ENCODE results near the gene DTD1.

Gene DTD1

DNA sequence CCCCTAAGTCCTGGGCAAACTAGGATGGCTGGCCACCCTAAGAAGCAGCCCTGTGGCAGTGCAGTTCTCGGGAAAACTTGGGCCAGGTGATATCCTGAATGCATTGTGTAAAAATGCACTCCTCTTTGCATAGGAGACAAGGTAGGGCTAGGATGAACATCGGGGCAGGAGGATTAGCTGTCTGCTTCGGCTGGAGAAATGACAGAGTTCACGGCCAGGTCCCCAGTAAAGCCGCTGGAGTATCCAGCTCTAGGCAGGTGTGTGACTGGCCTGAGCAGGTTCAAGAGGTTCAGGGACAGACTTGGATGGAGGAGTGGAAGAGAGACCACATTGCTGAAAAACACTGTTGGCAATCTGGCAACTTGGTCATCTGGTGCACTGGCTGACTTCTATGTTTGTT, 26.4 kb downstream of the DTD1 start:
- DNase-seq (ENCODE audit: low read depth in 2 of 3, low spot score in 2 of 3), result no peak

DNA sequence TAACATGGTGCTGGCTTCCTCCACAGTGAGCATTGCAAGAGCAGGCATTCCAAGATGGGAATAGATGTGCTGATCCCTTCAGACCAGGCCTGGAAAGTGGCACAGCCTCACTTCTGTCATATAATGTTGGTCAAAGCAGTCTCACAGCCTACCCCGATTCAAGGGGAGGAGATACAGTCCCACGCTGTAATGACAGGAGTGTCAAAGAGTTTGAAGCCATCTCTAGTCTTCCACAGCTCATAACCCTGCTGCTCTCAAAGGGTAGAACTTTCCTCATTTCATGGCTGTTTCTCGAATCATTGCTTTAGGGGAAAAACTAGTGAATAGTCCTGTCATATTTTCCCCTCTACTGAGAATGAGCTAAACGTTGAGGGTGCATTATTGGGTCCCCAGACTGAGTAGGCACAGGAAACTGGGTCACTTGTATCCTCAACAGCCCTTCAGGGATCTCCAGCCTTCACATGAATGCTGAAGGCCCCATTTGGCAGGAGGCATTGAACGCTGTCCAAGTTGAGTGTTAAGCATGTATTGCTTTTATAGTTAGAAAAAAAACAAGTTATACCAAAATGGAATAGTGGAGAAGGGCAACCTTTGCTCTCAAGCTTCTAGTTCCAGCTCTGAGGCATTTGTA, 27.3 kb downstream of the DTD1 start:
- no peak for DNase-seq (ENCODE audit: low read depth in 2 of 3, low spot score in 2 of 3)

DNA sequence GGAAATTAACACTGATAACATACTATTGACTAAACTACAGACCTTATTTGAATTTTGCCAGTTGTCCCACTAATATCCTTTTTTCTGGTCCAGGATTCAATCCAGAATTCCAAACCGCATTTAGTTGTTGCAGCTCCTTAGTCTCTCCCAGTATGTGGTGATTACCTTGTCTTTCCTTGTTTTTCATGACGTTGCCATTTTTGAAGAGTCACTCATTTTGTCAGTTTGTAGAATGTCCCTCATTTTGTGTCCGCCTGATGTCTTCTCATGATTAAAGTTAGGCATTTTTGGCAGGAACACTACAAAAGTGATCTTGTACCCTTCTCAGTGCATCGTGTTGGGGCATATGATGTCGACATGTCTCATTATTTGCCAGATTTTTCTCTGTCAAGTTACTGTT, 33.1 kb downstream of the DTD1 start:
- no peak for DNase-seq (ENCODE audit: low read depth in 2 of 3, low spot score in 2 of 3)

GRCh38 chr20:18623156-18623910, 35.5 kb downstream of the DTD1 start:
- no peak for DNase-seq (ENCODE audit: low read depth in 2 of 3, low spot score in 2 of 3)

DNA sequence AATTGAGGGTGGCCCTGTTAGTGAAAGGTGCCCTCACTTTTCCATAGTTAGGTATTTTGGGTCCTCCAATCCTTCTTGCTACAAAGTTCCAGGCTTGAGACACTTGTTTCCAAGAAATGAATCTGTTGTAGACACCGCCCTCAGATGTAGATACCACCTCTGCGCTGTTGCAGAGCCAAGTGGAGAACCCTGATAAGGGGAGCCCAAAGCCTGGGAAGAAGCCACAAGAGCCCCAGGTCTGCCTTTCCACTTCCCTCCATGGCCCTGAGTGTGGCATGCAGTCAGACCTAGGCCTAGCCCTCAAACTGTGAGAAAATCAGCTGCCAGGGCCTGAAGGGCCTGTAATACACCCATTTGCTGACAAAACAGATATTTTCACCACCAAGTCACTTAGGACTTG, 37.1 kb downstream of the DTD1 start:
- DNase-seq (ENCODE audit: low read depth in 2 of 3, low spot score in 2 of 3), result no peak

GRCh38 chr20:18625907-18626655, 38.2 kb downstream of the DTD1 start:
- DNase-seq (ENCODE audit: low read depth in 2 of 3, low spot score in 2 of 3), result no peak

DNA sequence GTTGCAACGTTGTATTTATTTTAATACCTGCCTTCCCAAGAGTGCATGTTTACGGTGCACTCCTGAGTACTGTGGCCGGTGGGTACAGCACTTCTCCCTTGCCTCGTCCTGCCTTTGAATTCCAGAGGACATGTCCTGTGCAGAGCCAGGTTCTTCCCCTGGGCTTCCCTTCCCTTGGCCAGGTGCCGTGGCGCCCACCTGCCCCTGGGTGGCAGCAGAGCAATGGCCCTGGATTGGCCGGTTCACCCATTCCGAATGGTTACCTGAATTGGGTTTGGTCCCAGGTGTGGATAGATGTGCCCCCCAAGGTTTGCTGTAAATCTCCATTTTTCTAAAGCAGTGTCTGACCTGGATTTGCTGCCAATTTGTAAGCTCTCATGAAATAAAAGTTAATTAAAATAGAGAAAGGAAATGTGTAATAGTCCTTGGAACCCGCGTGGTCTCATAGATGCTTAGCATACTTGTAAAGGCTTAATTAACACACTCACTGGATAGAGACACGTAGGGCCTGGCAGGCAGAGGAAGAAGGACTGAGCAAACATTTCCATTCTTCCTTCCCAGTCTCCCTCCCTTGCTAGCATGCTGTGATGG, 40.6 kb downstream of the DTD1 start:
- DNase-seq (ENCODE audit: low read depth in 2 of 3, low spot score in 2 of 3), result no peak

DNA sequence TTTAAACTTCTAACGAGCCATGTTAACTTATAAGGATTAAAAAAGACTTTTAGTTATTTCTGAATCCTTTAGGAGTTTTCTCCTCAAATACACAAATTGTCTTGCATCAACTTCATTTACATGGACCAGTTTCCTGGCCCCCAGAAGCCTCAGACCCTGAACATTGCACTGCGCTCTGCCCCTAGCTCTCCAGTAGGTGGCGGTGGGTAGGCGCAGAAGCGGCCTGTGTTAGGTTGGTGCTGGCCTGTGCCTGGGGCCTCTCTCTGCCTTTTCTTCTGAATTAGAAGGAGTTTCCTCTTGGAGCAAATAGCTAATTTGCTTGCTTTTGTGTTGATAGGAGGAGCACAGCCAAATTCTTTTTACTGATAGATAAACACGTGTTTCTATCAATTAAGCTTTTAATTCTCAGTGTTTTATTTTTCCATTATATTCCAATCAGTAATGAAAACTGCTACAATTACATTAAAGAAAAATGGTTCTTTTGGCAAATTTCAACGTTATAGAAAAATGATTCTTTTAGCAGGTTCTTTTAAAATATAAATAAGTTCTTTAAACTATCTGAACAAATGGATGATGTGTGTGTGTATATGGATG, 44.4 kb downstream of the DTD1 start:
- peak; percentile 16 to 22 (median 18) for DNase-seq (ENCODE audit: low read depth in 2 of 3, low spot score in 2 of 3)

DNA sequence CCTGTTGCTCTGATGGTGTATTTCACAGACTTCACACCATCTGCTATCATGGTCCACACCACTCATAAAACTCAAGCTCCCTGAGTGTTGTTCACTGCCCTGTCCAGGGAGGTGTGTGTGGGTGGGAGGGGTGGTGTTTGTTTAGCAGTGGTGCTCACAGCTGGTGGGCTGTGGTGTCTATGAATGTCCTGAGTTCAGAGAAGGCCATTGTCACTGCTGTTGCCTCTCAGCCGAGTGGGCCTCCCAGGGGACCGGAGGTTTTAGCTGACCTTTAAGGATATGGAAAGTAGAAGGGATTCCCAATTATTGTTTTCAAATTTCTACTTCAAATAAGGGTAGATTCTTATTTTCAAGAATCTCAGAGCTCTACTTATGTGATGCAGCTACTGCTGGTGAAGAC, 45.6 kb downstream of the DTD1 start:
- DNase-seq (ENCODE audit: low read depth in 2 of 3, low spot score in 2 of 3), result no peak

DNA sequence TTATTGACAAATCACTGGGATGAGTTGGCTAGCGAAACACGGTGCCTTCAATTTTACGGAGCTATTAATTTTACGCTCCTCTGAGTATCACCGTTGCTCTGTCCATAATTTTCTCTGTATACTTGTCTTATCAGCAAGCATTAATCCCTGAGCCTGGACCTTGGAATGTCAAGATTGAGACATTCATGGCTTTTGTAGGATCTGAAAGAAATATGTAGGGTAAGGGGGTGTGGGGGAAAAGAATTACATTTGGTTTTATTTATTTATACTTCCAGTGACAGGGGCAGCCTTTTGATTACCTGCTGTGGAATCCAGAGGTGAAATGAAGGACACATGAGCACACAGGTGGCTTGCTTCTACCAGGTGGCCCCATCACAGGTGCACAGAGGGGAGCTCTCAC, 46.6 kb downstream of the DTD1 start:
- DNase-seq (ENCODE audit: low read depth in 2 of 3, low spot score in 2 of 3), result no peak

DNA sequence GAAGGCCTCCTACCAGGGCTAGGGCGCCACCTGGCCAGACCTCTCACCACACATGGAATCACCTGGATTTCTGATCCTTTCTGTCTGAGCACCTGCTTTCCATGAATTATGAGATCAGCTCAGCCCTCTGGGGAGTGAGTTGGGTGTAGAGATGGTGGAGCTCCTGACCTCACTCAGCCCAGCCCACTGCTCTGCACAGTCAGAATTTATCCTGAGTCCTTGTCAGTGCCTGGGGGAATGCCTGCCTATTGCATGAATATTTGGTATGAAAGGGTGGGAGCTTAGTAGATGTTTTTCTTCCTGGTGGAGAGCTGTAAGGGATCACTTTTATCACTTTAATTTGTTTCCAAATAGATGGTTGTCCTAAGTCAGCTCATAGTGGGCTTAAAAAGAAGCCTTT, 47.5 kb downstream of the DTD1 start:
- DNase-seq (ENCODE audit: low read depth in 2 of 3, low spot score in 2 of 3), result no peak

DNA sequence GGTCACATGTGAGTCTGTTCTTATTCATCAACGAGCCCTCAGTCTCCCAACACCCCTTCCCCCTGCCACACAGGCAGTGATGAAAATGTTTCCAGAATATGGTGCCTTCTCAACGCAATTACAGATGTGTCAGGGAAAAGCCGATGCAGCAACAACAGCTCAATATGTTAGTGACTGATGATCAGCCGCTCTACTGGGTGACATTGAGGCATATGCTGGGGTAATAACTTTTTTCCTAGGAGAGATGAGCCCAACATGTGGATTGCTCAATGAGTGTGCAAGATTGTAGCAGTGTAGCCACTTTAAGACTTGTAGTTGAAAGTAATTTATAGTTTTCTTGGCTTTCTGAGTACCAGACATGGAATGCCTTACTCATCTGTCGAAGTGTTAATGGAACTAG, 49.4 kb downstream of the DTD1 start:
- DNase-seq (ENCODE audit: low read depth in 2 of 3, low spot score in 2 of 3), result no peak

DNA sequence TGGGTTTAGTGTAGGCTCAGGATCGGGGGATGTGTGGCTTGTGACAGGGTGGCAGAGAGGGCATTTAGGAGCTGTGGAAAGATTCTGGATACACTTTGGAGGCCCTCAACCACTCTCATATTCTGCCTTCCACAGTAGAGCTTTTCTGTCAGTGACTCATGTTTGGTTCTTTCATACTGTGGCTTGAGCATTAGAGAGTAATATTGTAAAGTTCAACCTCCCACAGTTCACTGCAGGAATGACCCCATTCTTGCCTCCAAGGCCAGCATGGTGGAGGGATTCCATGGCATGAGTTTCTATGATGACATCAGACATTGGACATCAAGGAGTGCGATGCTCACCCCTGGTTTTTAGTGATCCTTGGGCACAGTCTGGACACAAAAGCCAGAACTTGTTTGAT, 50.9 kb downstream of the DTD1 start:
- DNase-seq (ENCODE audit: low read depth in 2 of 3, low spot score in 2 of 3), result no peak

DNA sequence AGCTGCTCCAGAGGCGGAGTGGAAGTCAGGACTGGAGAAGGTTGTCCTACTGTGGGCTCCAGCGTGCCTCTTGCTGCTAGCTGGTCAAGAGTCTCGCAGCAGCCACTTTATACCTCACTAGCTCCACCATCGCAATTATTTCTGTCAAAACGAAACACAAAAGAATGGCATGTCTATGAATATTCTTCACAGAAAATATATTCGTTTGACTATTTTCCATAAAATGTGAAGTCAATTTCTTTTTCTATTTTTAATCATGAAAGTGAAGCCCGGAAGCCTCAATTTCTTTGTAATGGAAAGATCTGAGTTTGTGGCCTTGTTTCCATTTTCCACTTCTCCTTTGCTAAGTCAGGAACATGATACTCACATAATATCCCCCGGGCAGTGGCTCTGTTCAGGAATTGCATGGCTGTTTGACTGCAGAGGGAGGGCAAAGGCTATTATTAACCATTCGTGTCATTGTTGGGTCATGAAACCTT, 51.7 kb downstream of the DTD1 start:
- no peak for DNase-seq (ENCODE audit: low read depth in 2 of 3, low spot score in 2 of 3)

- no peak for DNase-seq (ENCODE audit: low read depth in 2 of 3, low spot score in 2 of 3)
Measured at GRCh38 chr20:18645196-18645745, 57.4 kb downstream of the DTD1 start.

- DNase-seq (ENCODE audit: low read depth in 2 of 3, low spot score in 2 of 3), result no peak
Measured at GRCh38 chr20:18645851-18646250, 58.0 kb downstream of the DTD1 start.

- no peak for DNase-seq (ENCODE audit: low read depth in 2 of 3, low spot score in 2 of 3)
Measured at GRCh38 chr20:18647777-18648176, 59.9 kb downstream of the DTD1 start.

GRCh38 chr20:18650224-18650623, 62.4 kb downstream of the DTD1 start:
- DNase-seq (ENCODE audit: low read depth in 2 of 3, low spot score in 2 of 3), result no peak

DNA sequence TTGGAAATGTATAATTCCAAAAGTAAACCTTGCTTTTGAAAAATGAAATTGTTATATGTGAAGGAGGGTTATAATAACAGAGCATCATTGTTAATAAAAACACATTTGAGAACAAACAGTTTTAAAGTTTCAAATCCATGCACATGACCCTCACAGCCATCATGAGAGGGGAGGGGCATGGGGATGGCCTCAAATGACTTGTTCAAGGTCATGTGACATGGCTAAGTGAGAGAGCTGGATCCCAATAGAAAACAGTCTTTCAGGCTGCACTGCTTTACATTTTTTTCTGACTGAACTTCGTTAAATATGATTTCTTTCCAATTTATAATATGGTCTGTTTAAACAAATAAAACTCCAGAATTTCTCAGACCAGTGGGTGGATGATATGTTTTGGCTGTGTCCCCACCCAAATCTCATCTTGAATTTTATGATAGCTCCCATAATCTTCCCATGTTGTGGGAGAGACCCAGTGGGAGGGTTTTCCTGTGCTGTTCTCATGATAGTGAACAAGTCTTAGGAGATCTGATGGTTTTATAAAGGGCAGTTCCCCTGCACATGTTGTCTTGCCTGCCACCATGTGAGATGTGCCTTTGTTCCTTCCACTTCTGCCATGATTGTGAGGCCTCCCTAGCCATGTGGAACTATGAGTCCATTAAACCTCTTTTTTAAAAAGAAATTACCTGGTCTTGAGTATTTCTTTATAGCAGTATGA, 66.0 kb downstream of the DTD1 start:
- no peak for DNase-seq (ENCODE audit: low read depth in 2 of 3, low spot score in 2 of 3)

GRCh38 chr20:18654448-18654773, 66.6 kb downstream of the DTD1 start:
- no peak for DNase-seq (ENCODE audit: low read depth in 2 of 3, low spot score in 2 of 3)

DNA sequence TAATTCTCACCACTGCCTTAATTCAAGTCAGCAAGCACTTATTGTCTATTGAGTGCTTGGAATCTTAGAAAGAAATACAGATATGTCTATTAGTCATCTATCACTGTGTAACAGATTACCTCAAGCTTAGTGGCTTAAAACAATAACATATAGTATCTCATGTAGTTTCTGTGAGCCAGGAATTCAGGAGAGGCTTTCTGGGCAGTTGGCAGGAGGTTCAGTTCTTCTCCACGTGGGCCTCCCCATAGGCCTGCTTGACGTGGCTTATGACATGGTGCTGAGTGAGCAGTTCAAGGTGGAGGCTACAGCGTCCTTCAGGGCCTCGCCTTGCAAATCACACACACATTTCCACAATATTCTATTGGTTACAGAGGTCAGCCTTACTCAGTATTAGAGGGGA, 69.7 kb downstream of the DTD1 start:
- no peak for DNase-seq (ENCODE audit: low read depth in 2 of 3, low spot score in 2 of 3)
